Peyer's patch (tissue), 4 donors: Measurements from ENCODE around the gene MEGF10.

Experiments used
- CTCF ChIP-seq, 6 experiments: fragments of 450-650 bp in 4 of 6; fragments of 200-600 bp in 2 of 6; sonication (generic) in 1 of 6; IDR thresholded peaks; one replicate each; pipeline ENCODE4 v1.5.1; 2017 to 2019; ENCODE audit warnings: antibody characterized with exemption in 6 of 6, mild to moderate bottlenecking in 3 of 6, moderate library complexity in 1 of 6
- POLR2A ChIP-seq, 2 donors: fragments of 450-650 bp; IDR thresholded peaks; one replicate each; pipeline ENCODE4 v1.5.1; 2017; ENCODE audit warnings: antibody characterized with exemption in 2 of 2, mild to moderate bottlenecking in 2 of 2, moderate library complexity in 2 of 2

GRCh38 chr5:127297348-127298035 lies 6.9 kb downstream of the MEGF10 start:
- TF ChIP-seq POLR2A (IDR thresholded peaks at IDR 0.05) = no peak
- TF ChIP-seq CTCF (IDR thresholded peaks at IDR 0.05) = no peak
